Stimulated activated memory B cell treated with anti-CD40 and anti-IgM and Interleukin-4, amounts not matched to agents 10 μg/mL and 1 μg/mL and 100 μg/mL, for 72 hours (primary cell): ENCODE measurements around the gene IPMK.
A peak's percentile ranks its signal among the peaks of the same experiment; 100 is the strongest.

ENCODE experiments used
- ATAC-seq: fragments of 150-1000 bp; cut with Tn5 transposase; 2 replicates; pipeline ENCODE4 v1.10.0; 2021
- H3K27ac Mint-ChIP-seq: one replicate; pipeline ENCODE4 v1.8.0; 2022; ENCODE audit warnings: mild to moderate bottlenecking, mixed read lengths
- H3K27me3 Mint-ChIP-seq: one replicate; pipeline ENCODE4 v1.8.0; 2022; ENCODE audit warnings: mixed read lengths
- H3K36me3 Mint-ChIP-seq: one replicate; pipeline ENCODE4 v1.8.0; 2022; ENCODE audit warnings: mixed read lengths
- H3K4me1 Mint-ChIP-seq: one replicate; pipeline ENCODE4 v1.8.0; 2022; ENCODE audit warnings: mixed read lengths
- H3K4me3 Mint-ChIP-seq: one replicate; pipeline ENCODE4 v1.8.0; 2022; ENCODE audit warnings: mild to moderate bottlenecking, moderate library complexity, mixed read lengths
- H3K9me3 Mint-ChIP-seq: one replicate; pipeline ENCODE4 v1.8.0; 2022; ENCODE audit warnings: mixed read lengths

Gene IPMK

DNA sequence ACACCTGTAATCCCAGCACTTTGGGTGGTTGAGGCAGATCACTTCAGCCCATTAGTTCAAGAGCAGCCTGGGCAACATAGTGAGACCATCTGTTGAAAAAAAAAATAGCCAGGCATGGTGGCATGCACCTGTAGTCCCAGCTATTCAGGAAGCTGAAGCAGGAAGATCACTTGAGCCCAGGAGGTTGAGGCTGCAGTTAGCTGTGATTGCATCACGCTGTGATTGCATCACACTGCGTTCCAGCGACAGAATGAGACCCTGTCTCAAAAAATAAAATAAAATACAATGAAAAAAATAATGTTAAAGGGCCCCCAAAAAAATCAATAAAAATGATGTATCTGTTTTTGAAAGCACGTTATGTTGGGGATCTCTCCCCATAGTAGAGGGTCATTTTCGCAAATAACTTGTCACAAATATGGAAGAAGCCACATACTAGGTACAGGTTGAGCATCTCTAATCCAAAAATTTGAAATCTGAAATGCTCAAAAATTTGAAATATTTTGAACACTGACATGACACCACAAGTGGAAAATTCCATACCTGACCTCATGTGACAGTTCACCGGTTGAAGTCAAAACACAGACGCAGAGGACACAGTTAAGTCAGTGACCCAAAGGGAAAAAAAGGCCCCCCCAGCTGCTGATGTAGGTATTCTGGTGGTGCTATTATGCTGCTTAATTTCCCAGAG lies 10.7 kb upstream of the IPMK start:
- Mint-ChIP-seq H3K9me3 (no peaks in the 10 kb centered on the region), H3K27me3 (no peaks in the 10 kb centered on the region), H3K4me3 (no peak overlapping the region), H3K4me1 (peaks cover 31% of the 10 kb centered on the region), H3K36me3 (peaks cover 19% of the 10 kb centered on the region), H3K27ac (no peak overlapping the region)
- ATAC-seq, result no peak

DNA sequence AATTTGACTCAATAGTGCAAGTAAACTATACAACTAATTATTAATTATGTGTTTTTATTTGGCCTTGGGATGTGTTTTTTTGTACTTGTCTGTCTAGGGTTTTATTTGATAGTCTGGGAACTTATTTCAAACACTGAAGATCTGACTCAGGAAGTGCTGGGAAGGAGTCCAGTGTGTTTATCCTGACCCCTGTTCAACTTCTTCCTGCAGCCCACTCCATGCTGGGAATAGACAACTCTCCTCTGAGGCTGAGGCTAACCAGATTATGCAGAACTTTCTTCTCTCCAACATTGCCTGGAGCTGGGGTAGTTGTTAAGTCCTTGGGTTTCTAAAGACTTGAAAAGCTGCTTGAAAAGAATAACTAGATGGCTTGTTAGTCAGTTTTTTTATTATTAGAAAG lies 8.2 kb upstream of the IPMK start:
- H3K36me3 Mint-ChIP-seq, result peaks cover 19% of the 10 kb centered on the region

DNA sequence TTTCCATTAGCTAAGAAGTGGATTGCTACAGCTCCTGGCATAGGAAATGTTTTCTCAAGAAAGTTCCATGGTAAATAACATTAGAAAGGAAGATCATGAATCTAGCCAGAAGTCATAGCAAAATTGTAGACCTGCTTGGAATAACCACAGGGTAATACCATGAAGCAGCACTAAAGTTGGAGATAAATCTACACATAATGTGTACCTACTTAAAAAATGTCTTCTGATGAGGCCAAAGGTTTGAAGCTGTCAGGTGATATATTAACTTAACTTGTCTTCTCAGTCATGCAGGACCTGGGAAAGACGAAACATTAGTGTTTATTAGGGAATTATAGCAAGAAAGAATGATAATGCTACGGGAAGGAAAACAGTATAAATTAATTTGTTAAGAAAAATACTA lies 7.6 kb upstream of the IPMK start:
- no peaks in the 10 kb centered on the region for H3K27me3 Mint-ChIP-seq
- H3K9me3 Mint-ChIP-seq, result no peaks in the 10 kb centered on the region
- no peak for ATAC-seq
- H3K27ac Mint-ChIP-seq, result no peak overlapping the region
- H3K36me3 Mint-ChIP-seq, result peaks cover 15% of the 10 kb centered on the region
- no peak overlapping the region for H3K4me3 Mint-ChIP-seq
- H3K4me1 Mint-ChIP-seq, result peaks cover 4% of the 10 kb centered on the region

More for the DNA sequence above, 8.2 kb upstream of the IPMK start:
- H3K9me3 Mint-ChIP-seq, result no peaks in the 10 kb centered on the region
- H3K27ac Mint-ChIP-seq, result no peak overlapping the region
- no peak overlapping the region for H3K4me3 Mint-ChIP-seq
- H3K4me1 Mint-ChIP-seq, result peaks cover 11% of the 10 kb centered on the region
- H3K27me3 Mint-ChIP-seq, result no peaks in the 10 kb centered on the region
- no peak for ATAC-seq

DNA sequence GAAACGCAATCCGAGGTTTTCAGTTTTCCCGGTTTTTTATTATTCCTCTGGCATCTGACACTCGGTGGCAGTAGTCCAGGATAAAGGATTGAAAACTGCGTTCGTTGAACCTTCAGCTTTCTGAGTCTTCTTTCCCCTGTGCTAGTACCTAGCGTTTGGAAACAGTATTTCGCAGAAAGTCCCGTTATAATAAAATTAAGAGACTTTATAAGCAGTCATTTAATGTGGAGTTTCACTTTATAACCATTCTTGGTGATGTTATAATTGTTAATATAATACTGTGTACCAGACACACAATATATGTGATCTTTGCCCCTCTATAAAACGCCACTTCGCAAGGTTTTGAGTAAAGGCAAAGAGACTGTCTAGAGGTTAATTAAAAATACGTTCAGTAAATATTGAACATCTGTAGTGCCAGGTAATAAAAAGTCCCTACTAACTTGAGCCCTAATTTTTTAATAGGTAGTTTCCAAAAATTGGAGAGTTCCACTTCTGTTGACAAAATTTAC lies 2.1 kb upstream of the IPMK start:
- peak overlapping the region; percentile 97 for H3K27ac Mint-ChIP-seq
- ATAC-seq, result no peak
- peak overlapping the region; percentile 100 for H3K4me3 Mint-ChIP-seq
- H3K27me3 Mint-ChIP-seq, result no peaks in the 10 kb centered on the region
- H3K4me1 Mint-ChIP-seq, result peaks cover 21% of the 10 kb centered on the region
- H3K36me3 Mint-ChIP-seq, result no peaks in the 10 kb centered on the region
- H3K9me3 Mint-ChIP-seq, result no peaks in the 10 kb centered on the region

DNA sequence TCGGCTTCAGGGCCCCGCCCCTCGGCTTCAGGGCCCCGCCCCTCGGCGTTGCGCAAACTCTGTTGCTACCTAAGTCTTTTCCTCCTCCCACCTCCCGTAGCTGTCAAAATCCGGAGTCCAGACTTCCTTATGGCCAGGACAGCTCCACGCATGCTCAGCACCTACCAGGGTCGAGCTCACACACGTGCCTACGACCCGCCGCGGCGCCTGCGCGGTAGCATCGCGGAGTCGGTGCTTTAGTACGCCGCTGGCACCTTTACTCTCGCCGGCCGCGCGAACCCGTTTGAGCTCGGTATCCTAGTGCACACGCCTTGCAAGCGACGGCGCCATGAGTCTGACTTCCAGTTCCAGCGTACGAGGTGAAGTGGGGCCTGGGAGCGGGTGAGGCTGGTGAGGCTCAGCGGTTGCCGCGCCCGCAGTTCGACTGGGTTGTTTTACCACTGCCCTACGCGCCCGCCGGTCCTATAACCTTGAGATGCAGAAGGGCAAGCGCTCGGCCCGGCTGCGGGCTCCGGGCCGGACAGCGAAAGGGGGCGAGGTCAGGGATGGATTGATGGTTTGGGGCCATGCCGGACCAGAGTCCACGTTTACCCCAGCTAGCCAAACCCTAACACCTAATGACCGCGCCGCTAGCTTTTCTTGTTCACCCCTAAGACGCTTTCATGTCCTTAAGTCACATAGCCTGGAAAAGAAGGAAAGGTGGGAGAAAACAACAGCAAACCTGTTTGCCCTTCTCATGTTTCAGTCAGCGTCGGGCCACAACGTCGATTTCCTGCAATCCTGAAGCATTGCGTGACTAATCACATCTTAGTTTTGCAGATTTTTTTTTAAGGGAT lies 1.5 kb upstream of the IPMK start, which contains the start of gene CISD1:
CISD1 (plus strand) TSS at position 217 of the 836 bp plus-strand sequence; CDS start at position 329, 112 bp downstream.
- Mint-ChIP-seq H3K4me3 (peak within 1 kb of the TSS; percentile 100), H3K27ac (peak within 1 kb of the TSS; percentile 97), H3K4me1 (peaks cover 21% of the 10 kb centered on the region), H3K9me3 (no peaks in the 10 kb centered on the region), H3K36me3 (no peaks in the 10 kb centered on the region), H3K27me3 (no peaks in the 10 kb centered on the region)
- ATAC-seq, result peak; percentile 86

DNA sequence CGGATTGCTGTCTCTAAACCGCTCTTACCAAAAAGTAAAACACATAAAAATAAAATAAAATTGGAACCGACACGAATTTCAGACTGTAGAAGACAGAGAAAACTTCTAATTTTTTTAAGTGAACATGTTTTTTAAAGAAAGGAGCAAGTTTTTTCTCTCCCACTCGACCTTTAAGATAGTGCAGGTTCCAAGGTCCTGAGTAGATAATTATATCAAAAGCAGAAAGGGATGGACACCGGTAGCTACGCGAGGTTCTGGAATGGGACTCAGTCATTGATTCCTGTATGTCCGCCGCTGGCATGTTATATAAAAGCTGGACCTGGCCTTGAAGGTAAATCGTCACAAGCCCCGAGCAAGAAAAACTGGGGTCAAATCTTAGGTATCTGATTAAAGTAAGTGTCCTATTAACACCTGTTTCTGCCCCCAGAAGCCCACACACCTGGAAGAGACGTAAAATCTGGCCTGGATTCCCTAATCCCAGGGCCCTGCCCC lies 806 bp upstream of the IPMK start:
- peaks cover 21% of the 10 kb centered on the region for H3K4me1 Mint-ChIP-seq
- no peaks in the 10 kb centered on the region for H3K36me3 Mint-ChIP-seq
- H3K27me3 Mint-ChIP-seq, result no peaks in the 10 kb centered on the region
- no peaks in the 10 kb centered on the region for H3K9me3 Mint-ChIP-seq
- H3K4me3 Mint-ChIP-seq, result peak overlapping the region; percentile 100
- peak; percentile 0 for ATAC-seq
- H3K27ac Mint-ChIP-seq, result peak overlapping the region; percentile 97

DNA sequence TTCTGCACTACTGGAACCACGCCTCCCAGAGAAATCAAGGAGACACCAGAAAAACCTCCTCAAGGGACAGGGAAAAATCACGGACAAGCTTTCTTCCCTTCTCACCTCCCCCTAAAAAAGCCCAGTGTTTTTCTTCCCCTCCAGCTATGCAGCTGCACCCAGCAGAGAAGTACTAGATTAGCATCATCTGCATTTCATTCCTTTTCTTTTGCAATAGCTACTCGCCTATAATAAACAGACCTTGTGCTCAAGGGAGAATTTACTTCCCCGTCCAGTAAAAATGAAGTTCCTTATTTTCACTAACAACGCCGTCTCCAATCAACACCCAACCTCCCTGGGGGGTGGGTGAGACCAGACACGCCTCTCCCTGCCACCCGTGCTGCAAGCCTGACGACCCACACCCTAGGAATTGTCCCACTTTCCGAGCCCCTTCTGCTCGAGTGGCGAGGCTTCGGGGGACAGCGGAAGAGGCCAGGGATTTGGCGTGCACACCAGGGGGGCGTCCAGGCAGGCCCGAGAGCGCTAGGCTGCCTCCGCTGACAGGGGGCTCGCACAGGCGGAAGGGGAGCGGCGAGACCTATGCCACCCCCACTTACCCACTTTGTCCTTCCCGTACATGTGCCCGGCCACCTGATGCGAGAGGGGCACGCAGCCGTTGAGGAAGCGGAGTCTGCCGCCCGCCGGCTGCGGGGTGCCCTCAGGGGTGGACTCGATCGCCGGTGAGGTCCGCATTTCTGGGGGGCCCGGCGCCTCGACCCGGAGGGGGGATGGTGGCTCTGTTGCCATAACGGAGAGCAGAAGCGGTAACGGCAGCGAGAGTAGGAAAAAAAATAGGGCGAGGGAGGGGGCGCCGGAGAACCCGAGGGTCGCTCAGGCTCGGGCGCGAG lies 625 bp downstream of the IPMK start:
- Mint-ChIP-seq H3K4me3 (peak overlapping the region; percentile 100), H3K36me3 (no peaks in the 10 kb centered on the region), H3K4me1 (peaks cover 21% of the 10 kb centered on the region), H3K27ac (peak overlapping the region; percentile 97), H3K27me3 (no peaks in the 10 kb centered on the region), H3K9me3 (no peaks in the 10 kb centered on the region)
- peak; percentile 55 for ATAC-seq

DNA sequence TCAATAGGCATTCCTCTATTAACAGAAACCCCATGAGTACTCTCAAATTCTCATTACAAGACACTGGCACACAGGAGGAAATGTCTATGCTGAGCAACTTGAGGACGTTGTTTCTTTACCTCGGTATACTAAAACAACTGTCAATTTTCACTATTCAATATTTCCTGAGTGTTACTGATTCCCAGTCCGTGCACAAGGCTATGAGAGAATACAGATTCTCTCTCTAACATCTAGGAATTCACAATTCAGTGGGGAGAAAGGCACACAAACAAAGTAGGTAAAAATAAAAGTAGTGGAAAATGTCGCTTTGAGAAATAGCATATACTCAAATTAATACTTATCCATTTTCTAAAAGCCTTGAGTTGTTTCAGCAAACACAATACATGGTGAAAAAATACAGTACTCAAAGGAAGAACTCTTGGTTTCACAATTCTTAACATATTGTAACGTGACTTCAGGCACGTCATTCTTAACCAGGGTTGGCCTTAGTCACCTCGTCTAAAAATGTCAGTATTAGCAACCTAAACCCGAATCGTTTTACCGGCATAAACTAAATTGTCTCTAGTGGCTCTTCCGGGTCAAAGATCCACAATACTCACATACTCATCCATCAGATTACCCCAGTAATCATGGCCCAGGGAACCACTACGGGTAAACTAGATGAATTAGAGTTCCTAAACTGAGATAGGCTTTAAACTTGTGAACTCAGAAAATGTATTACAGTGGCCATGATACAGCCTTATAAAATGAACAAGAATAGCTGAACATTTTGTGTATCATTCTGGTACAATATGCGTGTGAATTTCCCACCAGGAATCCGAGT lies 1.5 kb downstream of the IPMK start:
- Mint-ChIP-seq H3K27ac (peak overlapping the region; percentile 97), H3K36me3 (no peaks in the 10 kb centered on the region), H3K4me3 (peak overlapping the region; percentile 100), H3K4me1 (peaks cover 26% of the 10 kb centered on the region), H3K9me3 (no peaks in the 10 kb centered on the region), H3K27me3 (no peaks in the 10 kb centered on the region)
- ATAC-seq, result no peak

DNA sequence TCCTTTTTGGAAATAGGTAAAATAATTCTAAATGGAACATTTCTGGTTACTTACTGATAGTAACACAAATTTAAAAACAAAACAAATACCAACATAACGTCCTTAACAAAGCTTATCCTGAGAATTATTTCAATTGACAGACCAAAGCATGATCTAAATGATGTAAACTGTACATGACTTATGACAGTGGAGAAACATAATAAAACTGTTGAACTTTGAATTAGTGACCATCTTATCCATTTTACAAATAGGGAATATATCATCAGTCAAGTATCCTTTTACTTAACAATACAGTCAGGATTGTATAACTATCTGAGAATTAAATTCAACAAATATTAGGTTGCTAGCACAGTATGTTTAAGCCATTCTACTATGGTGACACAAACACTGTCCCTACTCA lies 2.4 kb downstream of the IPMK start:
- peaks cover 35% of the 10 kb centered on the region for H3K4me1 Mint-ChIP-seq
- no peak overlapping the region for H3K4me3 Mint-ChIP-seq
- no peaks in the 10 kb centered on the region for H3K36me3 Mint-ChIP-seq
- H3K27ac Mint-ChIP-seq, result peak overlapping the region; percentile 97
- H3K27me3 Mint-ChIP-seq, result no peaks in the 10 kb centered on the region
- no peaks in the 10 kb centered on the region for H3K9me3 Mint-ChIP-seq
- ATAC-seq, result no peak

DNA sequence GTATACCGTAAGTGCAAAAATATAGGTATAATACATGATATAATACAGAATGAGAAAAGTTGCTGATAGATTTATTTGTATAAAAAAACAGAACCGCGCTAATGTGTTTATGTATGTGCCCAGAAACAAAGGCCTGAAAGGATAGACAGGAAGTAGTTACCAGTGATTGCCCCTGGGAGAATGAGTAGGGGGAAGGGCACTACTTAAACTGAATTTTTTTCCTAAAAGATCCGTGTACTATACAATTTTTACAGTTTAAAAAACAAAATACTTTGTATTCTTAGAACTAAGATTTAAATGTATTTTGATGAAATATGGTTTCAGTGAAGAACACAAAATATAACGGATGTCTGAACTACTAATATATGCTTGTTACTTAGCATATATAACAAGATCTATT lies 2.9 kb downstream of the IPMK start:
- Mint-ChIP-seq H3K27me3 (no peaks in the 10 kb centered on the region), H3K36me3 (no peaks in the 10 kb centered on the region), H3K4me3 (no peak overlapping the region), H3K4me1 (peaks cover 40% of the 10 kb centered on the region), H3K27ac (no peak overlapping the region), H3K9me3 (no peaks in the 10 kb centered on the region)
- no peak for ATAC-seq

DNA sequence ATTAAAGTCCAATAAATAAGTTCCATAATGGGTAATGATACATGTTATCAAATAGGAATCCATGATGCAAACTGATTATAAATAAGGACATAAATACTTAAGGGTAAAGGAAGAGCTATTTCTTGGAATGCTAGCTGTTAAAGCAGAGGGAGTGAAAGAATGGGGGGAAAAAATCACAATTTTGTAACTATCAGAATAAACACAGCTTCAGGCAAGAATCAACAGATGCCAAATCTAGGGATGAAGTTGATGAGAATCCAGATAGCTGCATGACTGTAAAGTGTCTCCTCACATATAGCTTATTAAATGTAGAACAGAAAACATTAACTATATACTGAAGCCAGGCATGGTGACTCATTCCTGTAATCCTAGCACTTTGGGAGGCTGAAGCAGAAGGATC lies 4.9 kb downstream of the IPMK start:
- H3K27ac Mint-ChIP-seq, result no peak overlapping the region

DNA sequence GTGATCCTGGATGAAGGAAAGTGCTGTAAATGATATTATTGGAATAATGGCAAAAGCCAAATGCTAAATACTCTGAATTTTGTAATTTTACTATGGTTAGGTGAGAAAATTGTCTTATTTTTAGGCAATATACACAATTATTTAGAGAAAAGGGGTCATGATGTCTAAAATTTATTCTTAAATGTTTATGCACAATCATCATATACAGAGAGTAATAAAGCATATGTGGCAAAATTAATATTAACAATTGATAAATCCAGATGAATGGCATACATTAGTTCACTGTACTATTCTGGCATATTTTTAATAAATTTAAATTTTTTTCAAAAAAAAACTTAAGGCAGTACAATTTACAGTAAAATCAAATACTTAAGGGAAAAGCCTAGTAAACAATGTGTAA lies 7.4 kb downstream of the IPMK start:
- peaks cover 7% of the 10 kb centered on the region for H3K36me3 Mint-ChIP-seq
- H3K27me3 Mint-ChIP-seq, result no peaks in the 10 kb centered on the region
- H3K4me3 Mint-ChIP-seq, result no peak overlapping the region
- H3K4me1 Mint-ChIP-seq, result peaks cover 28% of the 10 kb centered on the region
- no peak overlapping the region for H3K27ac Mint-ChIP-seq
- H3K9me3 Mint-ChIP-seq, result no peaks in the 10 kb centered on the region
- no peak for ATAC-seq

More for the DNA sequence above, 4.9 kb downstream of the IPMK start:
- no peak for ATAC-seq
- Mint-ChIP-seq H3K9me3 (no peaks in the 10 kb centered on the region), H3K36me3 (peaks cover 7% of the 10 kb centered on the region), H3K4me1 (peaks cover 46% of the 10 kb centered on the region), H3K27me3 (no peaks in the 10 kb centered on the region), H3K4me3 (no peak overlapping the region)

DNA sequence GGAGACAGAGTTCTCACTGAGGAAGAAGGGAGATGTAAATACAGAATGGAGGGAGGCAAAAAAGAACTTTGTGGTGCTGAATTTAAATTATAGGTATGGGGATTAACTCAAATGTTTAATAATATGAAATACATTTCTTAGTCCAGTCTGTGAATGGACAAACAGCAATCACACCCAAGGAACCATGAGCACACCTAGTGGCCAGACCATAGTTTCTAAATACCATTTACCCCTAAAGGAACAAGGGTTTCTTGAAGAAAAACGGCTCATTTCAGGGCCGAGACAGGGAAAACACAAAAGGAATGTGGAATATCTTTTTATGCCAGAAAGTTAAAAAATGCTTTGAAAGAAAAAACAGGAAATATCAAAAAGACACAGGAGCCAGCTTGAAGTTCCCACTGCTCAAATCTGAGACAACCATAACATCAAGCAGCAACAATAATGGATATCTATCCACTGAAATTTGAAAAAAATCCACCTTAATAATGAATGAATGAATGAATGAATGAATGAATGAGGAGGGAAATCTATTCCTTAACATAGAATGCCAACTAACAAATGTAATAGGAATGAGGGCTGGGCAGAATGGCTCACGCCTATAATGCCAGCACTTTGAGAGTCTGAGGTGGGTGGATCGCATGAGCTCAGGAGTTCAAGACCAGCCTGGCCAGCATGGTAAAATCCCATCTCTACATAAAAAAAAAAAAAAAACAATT lies 8.6 kb downstream of the IPMK start:
- ATAC-seq, result no peak
- Mint-ChIP-seq H3K27ac (no peak overlapping the region), H3K4me3 (no peak overlapping the region), H3K9me3 (peaks cover under 1% of the 10 kb centered on the region), H3K4me1 (peaks cover 28% of the 10 kb centered on the region), H3K36me3 (peaks cover 9% of the 10 kb centered on the region), H3K27me3 (no peaks in the 10 kb centered on the region)
